HFFc6 (cell line): ENCODE results near the gene EIF4G3. TPM values are rescaled to one million over a fixed set of nuclear protein-coding genes. Genes with fewer than 3 reads are reported as not detected.

Source experiments
- DNase-seq: peaks from one replicate; pipeline ENCODE4 v3.0.0-alpha.2; 2018
- H3K27ac Mint-ChIP-seq: 2 replicates; pipeline ENCODE4 v1.8.0; 2020; ENCODE audit warnings: mild to moderate bottlenecking, mixed read lengths
- H3K27me3 Mint-ChIP-seq: 2 replicates; pipeline ENCODE4 v1.8.0; 2021; ENCODE audit warnings: mild to moderate bottlenecking, moderate library complexity, mixed read lengths; ENCODE audit not compliant: insufficient read depth
- H3K36me3 Mint-ChIP-seq: 2 replicates; pipeline ENCODE4 v1.8.0; 2021; ENCODE audit warnings: low read depth, mixed read lengths
- H3K4me1 Mint-ChIP-seq: 2 replicates; pipeline ENCODE4 v1.8.0; 2020; ENCODE audit warnings: low read depth, mixed read lengths
- H3K4me3 Mint-ChIP-seq: 2 replicates; pipeline ENCODE4 v1.8.0; 2020; ENCODE audit warnings: mild to moderate bottlenecking, moderate library complexity, mixed read lengths
- H3K9me3 Mint-ChIP-seq: 2 replicates; pipeline ENCODE4 v1.8.0; 2020; ENCODE audit warnings: mild to moderate bottlenecking, mixed read lengths
- long read RNA-seq: library from polyadenylated mRNA; unstranded; transcript quantifications from one replicate; pipeline ENCODE4 v2.0.0, GENCODE V29; 2019
- total RNA-seq, 6 experiments: library from RNA; stranded (reverse); fragmentation: NEBNext Ultra II Directional; extraction: Animal tissue kit (Norgen Biotek cat#: 25700); gene quantifications; 2 replicates in 1 of 6; 3 replicates in 5 of 6; pipeline ENCODE4 v1.2.3, GENCODE V29; 2021
- TF ChIP-seq, protein P1 (sequence below): fragments of 200-600 bp; sonication (generic); IDR thresholded peaks from 2 replicates; pipeline ENCODE4 v1.5.0; 2021; ENCODE audit warnings: antibody characterized with exemption, mild to moderate bottlenecking

EIF4G3 gene, protein sequence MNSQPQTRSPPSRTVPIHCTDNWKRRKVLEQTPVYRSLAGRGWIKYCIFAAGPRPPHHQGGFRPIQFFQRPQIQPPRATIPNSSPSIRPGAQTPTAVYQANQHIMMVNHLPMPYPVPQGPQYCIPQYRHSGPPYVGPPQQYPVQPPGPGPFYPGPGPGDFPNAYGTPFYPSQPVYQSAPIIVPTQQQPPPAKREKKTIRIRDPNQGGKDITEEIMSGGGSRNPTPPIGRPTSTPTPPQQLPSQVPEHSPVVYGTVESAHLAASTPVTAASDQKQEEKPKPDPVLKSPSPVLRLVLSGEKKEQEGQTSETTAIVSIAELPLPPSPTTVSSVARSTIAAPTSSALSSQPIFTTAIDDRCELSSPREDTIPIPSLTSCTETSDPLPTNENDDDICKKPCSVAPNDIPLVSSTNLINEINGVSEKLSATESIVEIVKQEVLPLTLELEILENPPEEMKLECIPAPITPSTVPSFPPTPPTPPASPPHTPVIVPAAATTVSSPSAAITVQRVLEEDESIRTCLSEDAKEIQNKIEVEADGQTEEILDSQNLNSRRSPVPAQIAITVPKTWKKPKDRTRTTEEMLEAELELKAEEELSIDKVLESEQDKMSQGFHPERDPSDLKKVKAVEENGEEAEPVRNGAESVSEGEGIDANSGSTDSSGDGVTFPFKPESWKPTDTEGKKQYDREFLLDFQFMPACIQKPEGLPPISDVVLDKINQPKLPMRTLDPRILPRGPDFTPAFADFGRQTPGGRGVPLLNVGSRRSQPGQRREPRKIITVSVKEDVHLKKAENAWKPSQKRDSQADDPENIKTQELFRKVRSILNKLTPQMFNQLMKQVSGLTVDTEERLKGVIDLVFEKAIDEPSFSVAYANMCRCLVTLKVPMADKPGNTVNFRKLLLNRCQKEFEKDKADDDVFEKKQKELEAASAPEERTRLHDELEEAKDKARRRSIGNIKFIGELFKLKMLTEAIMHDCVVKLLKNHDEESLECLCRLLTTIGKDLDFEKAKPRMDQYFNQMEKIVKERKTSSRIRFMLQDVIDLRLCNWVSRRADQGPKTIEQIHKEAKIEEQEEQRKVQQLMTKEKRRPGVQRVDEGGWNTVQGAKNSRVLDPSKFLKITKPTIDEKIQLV (N-terminal part only)
- total RNA-seq: 10 to 100 TPM; 79.5 to 88.6 (median 82.0) TPM
- long read RNA-seq, partial matches to known transcripts: 28 of 55 reads
- long read RNA-seq, other reads (novel, unspliced or antisense): 27 of 55 reads

DNA sequence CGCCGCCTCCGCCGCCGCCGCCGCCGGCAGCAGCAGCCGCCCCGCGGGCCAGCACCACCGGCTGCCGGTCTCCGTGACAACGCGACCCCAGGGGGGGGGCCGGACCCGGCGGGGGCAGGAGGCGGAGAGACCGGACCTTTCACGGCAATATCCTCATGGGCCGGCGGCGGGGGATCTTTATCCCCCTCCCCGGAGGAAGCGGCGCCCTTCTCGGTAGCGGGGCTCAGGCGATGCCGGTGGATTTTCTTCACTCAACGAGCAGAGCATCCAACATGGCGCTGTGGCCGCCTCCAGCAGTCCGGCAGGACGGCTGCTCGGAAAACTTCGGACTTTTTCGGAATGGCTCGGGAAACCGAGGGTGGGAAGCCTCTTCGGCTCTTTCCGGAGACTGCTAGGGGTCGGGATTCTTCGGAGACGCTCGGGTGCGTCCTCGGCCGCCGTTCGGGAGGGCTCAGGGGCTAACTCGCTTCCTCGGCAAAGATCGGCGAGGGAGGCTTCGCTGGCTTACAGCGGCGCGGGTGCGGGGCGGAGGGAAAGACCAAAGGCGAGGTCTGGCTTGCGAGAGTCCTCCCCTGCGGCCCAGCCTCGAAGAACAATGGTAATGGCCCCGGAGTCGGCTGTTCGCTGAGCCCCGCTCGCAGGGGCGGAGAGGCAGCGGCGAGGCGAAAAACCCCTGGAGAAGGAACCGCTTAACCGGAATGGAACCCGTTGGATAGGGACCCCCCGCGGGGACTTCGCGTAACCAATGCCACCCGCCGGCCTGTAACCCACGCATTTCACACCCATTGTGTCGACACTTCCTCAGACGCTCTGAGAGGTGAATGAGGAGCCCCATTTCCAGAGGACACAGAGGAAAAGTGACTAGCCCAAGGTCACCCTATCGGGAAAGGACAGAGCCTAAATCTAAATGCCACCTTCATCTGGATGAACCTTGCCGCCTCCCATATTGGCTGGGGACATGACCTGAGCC lies at the start of gene EIF4G3:
TSS of gene EIF4G3 (minus strand) at position 312 of the 970 bp plus-strand sequence. CDS start 174,155 bp downstream, outside the sequence.
- DNase-seq: peak; percentile 96
- Mint-ChIP-seq H3K27ac (peak within 1 kb of the TSS; percentile 94), H3K4me3 (peak within 1 kb of the TSS; percentile 91), H3K27me3 (no peaks in the 10 kb centered on the region), H3K4me1 (peaks cover 24% of the 10 kb centered on the region), H3K36me3 (peaks cover 18% of the 10 kb centered on the region), H3K9me3 (no peaks in the 10 kb centered on the region)
- TF ChIP-seq, protein P1, sequence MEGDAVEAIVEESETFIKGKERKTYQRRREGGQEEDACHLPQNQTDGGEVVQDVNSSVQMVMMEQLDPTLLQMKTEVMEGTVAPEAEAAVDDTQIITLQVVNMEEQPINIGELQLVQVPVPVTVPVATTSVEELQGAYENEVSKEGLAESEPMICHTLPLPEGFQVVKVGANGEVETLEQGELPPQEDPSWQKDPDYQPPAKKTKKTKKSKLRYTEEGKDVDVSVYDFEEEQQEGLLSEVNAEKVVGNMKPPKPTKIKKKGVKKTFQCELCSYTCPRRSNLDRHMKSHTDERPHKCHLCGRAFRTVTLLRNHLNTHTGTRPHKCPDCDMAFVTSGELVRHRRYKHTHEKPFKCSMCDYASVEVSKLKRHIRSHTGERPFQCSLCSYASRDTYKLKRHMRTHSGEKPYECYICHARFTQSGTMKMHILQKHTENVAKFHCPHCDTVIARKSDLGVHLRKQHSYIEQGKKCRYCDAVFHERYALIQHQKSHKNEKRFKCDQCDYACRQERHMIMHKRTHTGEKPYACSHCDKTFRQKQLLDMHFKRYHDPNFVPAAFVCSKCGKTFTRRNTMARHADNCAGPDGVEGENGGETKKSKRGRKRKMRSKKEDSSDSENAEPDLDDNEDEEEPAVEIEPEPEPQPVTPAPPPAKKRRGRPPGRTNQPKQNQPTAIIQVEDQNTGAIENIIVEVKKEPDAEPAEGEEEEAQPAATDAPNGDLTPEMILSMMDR: no peak

DNA sequence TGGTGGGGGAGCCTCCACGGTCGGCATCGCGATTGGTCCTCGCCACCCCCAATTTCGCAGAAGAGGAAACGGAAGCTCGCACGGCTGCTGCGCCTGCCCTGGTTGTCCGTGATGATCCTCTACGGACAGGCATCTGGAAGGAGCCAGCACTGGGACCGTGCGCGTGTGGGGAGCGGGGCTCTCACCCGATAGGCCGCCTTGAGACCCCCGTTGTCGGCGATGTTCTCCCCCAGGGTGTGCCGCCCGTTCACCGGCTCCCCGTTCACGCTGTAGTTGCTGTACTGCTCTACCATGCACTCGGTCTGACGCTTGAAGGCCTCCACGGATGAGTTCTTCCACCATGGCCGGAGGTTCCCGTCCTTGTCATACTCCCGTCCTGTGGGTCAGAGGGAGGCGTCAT lies 48.4 kb upstream of the EIF4G3 start:
- H3K27me3 Mint-ChIP-seq: no peaks in the 10 kb centered on the region
- DNase-seq: no peak
- H3K4me3 Mint-ChIP-seq: no peak overlapping the region
- no peaks in the 10 kb centered on the region for H3K9me3 Mint-ChIP-seq
- H3K27ac Mint-ChIP-seq: no peak overlapping the region
- H3K36me3 Mint-ChIP-seq: peaks cover 30% of the 10 kb centered on the region
- H3K4me1 Mint-ChIP-seq: peaks cover 12% of the 10 kb centered on the region
- TF ChIP-seq, protein P1: no peak

DNA sequence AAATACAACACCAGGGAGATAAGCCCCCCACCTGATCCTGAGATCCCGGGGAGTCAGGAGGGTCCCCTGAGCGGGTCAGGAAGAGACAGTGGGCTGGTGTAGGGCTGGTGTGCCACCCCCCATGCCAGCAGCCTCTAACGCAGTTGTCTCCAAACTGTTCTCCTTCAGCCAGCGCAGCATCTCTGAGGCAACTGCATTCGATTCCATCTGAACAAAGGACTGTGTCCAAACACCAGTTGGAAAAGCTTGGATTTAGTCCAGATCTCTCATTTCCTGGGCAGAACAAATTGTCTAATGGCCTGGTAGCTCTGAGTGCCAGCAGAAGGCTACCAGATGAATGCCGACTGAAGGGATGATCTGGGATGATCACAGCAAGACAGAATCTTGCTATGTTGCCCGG lies 44.1 kb upstream of the EIF4G3 start:
- Mint-ChIP-seq H3K36me3 (peaks cover 24% of the 10 kb centered on the region), H3K27me3 (no peaks in the 10 kb centered on the region), H3K4me3 (no peak overlapping the region), H3K27ac (no peak overlapping the region), H3K9me3 (no peaks in the 10 kb centered on the region), H3K4me1 (no peaks in the 10 kb centered on the region)
- DNase-seq: peak; percentile 25
- TF ChIP-seq, protein P1: no peak

DNA sequence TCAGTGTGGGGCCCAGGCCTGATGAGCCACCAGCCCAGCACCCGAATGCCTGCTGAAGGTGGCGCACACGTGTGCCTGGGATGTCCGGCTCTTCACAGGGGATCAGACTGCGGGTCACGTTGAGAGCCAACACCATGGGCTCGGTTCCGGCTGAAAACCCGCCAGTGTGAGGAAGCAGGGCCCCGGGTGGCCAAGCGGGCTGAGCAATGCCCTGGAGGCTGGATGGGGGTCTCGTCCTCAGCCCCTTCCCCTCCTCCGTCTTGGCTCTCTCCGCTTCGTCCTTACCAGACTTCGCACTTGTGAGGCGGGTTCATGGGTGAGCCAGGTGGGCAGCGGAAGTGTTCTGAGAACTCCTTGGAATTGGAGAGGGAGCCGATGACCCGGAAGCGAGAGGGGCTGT lies 43.0 kb upstream of the EIF4G3 start:
- no peaks in the 10 kb centered on the region for H3K27me3 Mint-ChIP-seq
- H3K4me3 Mint-ChIP-seq: no peak overlapping the region
- H3K4me1 Mint-ChIP-seq: no peaks in the 10 kb centered on the region
- H3K27ac Mint-ChIP-seq: no peak overlapping the region
- DNase-seq: no peak
- H3K36me3 Mint-ChIP-seq: peaks cover 16% of the 10 kb centered on the region
- H3K9me3 Mint-ChIP-seq: no peaks in the 10 kb centered on the region
- TF ChIP-seq, protein P1: no peak
